ENCODE measurements around the gene PLA2G10. TPM values are rescaled to one million over a fixed set of nuclear protein-coding genes. Genes with fewer than 3 reads are reported as not detected.
A peak's percentile ranks its signal among the peaks of the same experiment; 100 is the strongest.
"Not testable (repeated sequence)": the region's sequence is repeated elsewhere in the genome, so short reads cannot be mapped to it uniquely, and the experiment has no call there.

The PLA2G10 gene
- total and polyA plus RNA-seq, 4 experiments from 2014 or later, result not detected

DNA sequence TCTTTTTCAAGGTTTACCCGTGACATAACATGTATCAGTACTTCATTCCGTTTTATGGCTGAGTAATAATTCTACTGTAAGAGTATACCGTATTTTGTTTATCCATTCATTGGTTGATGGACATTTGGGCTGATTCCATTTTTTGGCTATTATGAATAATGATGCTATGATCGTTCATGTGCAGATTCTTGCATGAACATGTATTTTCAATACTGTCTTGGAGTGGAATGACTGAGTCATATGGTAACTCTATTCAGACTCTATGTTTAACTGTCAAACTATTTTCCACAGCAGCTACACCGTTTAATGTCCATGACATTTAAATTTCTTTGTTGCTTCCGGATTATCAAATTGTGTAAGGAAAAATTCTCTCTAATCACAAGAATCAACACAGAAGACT lies 43.5 kb downstream of the PLA2G10 start:
- H3K4me3 ChIP-seq (ENCODE audit: low read length in 2 of 2), result no peak overlapping the region
- H3K27me3 ChIP-seq (ENCODE audit: insufficient read depth, low read length), result no peaks in the 10 kb centered on the region
- no peak overlapping the region for H3K4me3 Mint-ChIP-seq
- H3K9me3 ChIP-seq (ENCODE audit: control insufficient read depth in 1 of 2, low read length in 2 of 2), result no peaks in the 10 kb centered on the region
- POLR2A ChIA-PET (ENCODE audit: partially characterized antibody), result interaction anchor here (0.6 to 0.9 kb wide), 2 partner anchors 18 to 28 kb away, joined by 3 read pairs; partner anchors contain the start of gene BFAR
- H3K36me3 Mint-ChIP-seq, result peaks cover 24 to 59% of the 10 kb centered on the region in 2 donors
- DNase-seq, result no peak
- H3K4me1 ChIP-seq (ENCODE audit: insufficient read depth, low read length), result no peaks in the 10 kb centered on the region
- peak overlapping the region in 3 of 7 donors; percentile 25 to 76 (median 63) for H3K27ac Mint-ChIP-seq
- no peak overlapping the region for H3K27ac ChIP-seq (ENCODE audit: low read depth, low read length)
- H3K4me1 Mint-ChIP-seq, result peaks cover 0 to 2% (median 0%) of the 10 kb centered on the region in 4 donors
- intact Hi-C loops (cut with micrococcal nuclease), result no loop called here
- peaks cover 55% of the 10 kb centered on the region for H3K36me3 ChIP-seq (ENCODE audit: insufficient read depth, low read length)
- no peaks in the 10 kb centered on the region for H3K27me3 Mint-ChIP-seq
- no peaks in the 10 kb centered on the region for H3K9me3 Mint-ChIP-seq
- CTCF ChIA-PET (ENCODE audit: partially characterized antibody), result interaction anchor here (1.2 kb wide), 1 partner anchor 9 kb away, joined by 3 read pairs; no protein-coding TSS in a partner anchor

DNA sequence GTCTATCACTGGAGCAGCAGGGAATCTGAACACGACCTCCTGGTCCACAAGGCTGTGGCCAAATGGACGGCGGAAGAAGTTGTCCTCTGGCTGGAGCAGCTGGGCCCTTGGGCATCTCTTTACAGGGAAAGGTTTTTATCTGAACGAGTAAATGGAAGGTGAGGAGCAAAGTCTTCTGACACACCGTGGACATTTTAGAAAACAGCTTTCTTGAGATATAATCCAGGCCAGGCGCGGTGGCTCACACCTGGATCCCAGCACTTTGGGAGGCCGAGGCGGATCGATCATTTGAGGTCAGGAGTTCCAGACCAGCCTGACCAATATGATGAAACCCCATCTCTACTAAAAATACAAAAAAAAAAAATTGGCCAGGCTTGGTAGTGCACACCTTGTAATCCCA lies 44.3 kb downstream of the PLA2G10 start:
- H3K27me3 Mint-ChIP-seq, result no peaks in the 10 kb centered on the region
- Histone ChIP-seq H3K4me3 (ENCODE audit: low read length in 2 of 2) (no peak overlapping the region), H3K27ac (ENCODE audit: low read depth, low read length) (no peak overlapping the region), H3K9me3 (ENCODE audit: control insufficient read depth in 1 of 2, low read length in 2 of 2) (no peaks in the 10 kb centered on the region), H3K36me3 (ENCODE audit: insufficient read depth, low read length) (peaks cover 55% of the 10 kb centered on the region), H3K27me3 (ENCODE audit: insufficient read depth, low read length) (no peaks in the 10 kb centered on the region), H3K4me1 (ENCODE audit: insufficient read depth, low read length) (no peaks in the 10 kb centered on the region)
- DNase-seq, result no peak
- H3K36me3 Mint-ChIP-seq, result peaks cover 25 to 61% of the 10 kb centered on the region in 2 donors
- POLR2A ChIA-PET (ENCODE audit: partially characterized antibody), result no interaction called here
- peak overlapping the region in 2 of 7 donors; percentile 12 to 49 for H3K27ac Mint-ChIP-seq
- no peak overlapping the region for H3K4me3 Mint-ChIP-seq
- peaks cover 0 to 2% (median 0%) of the 10 kb centered on the region in 4 donors for H3K4me1 Mint-ChIP-seq
- CTCF ChIA-PET (ENCODE audit: partially characterized antibody), result interaction anchor here (1.2 kb wide), 1 partner anchor 10 kb away, joined by 3 read pairs; no protein-coding TSS in a partner anchor
- no peaks in the 10 kb centered on the region for H3K9me3 Mint-ChIP-seq
- intact Hi-C loops (cut with micrococcal nuclease), result no loop called here

DNA sequence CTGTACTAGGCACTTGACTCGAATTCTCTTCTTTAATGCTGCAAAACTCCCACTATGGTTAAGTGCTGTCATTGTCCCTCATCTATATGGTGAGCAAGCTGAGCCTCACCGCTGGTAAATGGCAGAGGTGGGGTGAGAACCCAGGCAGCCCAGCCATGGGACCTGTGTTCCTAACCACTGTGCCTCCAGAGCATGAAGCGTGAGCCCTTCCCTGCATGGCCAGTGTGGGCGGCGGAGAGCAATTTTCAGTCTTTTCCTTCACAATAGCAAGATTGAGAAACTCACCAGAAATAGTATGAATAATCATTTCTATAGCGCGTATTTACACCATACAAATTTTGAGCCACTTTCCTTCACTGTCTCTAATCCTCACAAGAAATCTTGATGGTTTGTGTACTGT lies 52.2 kb downstream of the PLA2G10 start:
- H3K4me3 Mint-ChIP-seq, result no peak overlapping the region
- peaks cover 16 to 31% (median 24%) of the 10 kb centered on the region in 4 donors for H3K4me1 Mint-ChIP-seq
- H3K9me3 Mint-ChIP-seq, result no peaks in the 10 kb centered on the region
- POLR2A ChIA-PET (ENCODE audit: partially characterized antibody), result interaction anchor here (1.0 kb wide), 1 partner anchor 12 kb away, joined by 5 read pairs; the partner anchor contains the start of gene PARN
- Histone ChIP-seq H3K9me3 (ENCODE audit: control insufficient read depth in 1 of 2, low read length in 2 of 2) (no peaks in the 10 kb centered on the region), H3K4me3 (ENCODE audit: low read length in 2 of 2) (no peak overlapping the region), H3K4me1 (ENCODE audit: insufficient read depth, low read length) (peaks cover 11% of the 10 kb centered on the region), H3K27ac (ENCODE audit: low read depth, low read length) (no peak overlapping the region), H3K36me3 (ENCODE audit: insufficient read depth, low read length) (peaks cover 14% of the 10 kb centered on the region), H3K27me3 (ENCODE audit: insufficient read depth, low read length) (no peaks in the 10 kb centered on the region)
- DNase-seq, result no peak
- H3K27me3 Mint-ChIP-seq, result no peaks in the 10 kb centered on the region
- intact Hi-C loops (cut with micrococcal nuclease), result no loop called here
- CTCF ChIA-PET (ENCODE audit: partially characterized antibody), result no interaction called here
- H3K36me3 Mint-ChIP-seq, result peaks cover 15 to 54% of the 10 kb centered on the region in 2 donors
- H3K27ac Mint-ChIP-seq, result peak overlapping the region in 6 of 7 donors; percentile 6 to 86 (median 48)

DNA sequence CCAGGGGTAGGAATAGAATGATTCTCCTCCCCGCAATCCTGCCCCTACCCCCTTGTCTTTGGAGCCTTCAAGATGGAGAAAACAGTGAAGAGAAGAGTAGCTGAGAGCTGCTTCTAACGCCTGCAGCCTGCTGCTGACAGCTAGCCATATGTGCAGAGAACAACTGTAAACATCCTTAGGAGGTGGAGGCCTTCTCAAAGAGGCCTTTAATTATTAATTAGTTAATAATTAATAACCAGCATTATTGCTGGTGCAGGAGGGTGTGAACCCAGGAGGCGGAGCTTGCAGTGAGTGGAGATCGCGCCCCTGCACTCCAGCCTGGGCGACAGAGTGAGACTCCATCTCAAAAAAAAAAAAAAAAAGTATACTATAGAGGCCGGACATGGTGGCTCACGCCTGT lies 52.9 kb downstream of the PLA2G10 start:
- H3K27me3 Mint-ChIP-seq, result no peaks in the 10 kb centered on the region
- peaks cover 15 to 54% of the 10 kb centered on the region in 2 donors for H3K36me3 Mint-ChIP-seq
- peaks cover 20 to 38% (median 30%) of the 10 kb centered on the region in 4 donors for H3K4me1 Mint-ChIP-seq
- no peaks in the 10 kb centered on the region for H3K27me3 ChIP-seq (ENCODE audit: insufficient read depth, low read length)
- no peaks in the 10 kb centered on the region for H3K9me3 ChIP-seq (ENCODE audit: control insufficient read depth in 1 of 2, low read length in 2 of 2)
- H3K27ac ChIP-seq (ENCODE audit: low read depth, low read length), result no peak overlapping the region
- ChIA-PET POLR2A (ENCODE audit: partially characterized antibody) (interaction anchor here (1.0 kb wide), 1 partner anchor 11 kb away, joined by 5 read pairs; the partner anchor contains the start of gene PARN), CTCF (ENCODE audit: partially characterized antibody) (no interaction called here)
- no peak overlapping the region for H3K4me3 ChIP-seq (ENCODE audit: low read length in 2 of 2)
- H3K27ac Mint-ChIP-seq, result peak overlapping the region in 2 of 7 donors; percentile 7 to 23
- peaks cover 11% of the 10 kb centered on the region for H3K4me1 ChIP-seq (ENCODE audit: insufficient read depth, low read length)
- H3K4me3 Mint-ChIP-seq, result no peak overlapping the region
- H3K9me3 Mint-ChIP-seq, result no peaks in the 10 kb centered on the region
- intact Hi-C loops (cut with micrococcal nuclease), result no loop called here
- no peak for DNase-seq
- peaks cover 14% of the 10 kb centered on the region for H3K36me3 ChIP-seq (ENCODE audit: insufficient read depth, low read length)

DNA sequence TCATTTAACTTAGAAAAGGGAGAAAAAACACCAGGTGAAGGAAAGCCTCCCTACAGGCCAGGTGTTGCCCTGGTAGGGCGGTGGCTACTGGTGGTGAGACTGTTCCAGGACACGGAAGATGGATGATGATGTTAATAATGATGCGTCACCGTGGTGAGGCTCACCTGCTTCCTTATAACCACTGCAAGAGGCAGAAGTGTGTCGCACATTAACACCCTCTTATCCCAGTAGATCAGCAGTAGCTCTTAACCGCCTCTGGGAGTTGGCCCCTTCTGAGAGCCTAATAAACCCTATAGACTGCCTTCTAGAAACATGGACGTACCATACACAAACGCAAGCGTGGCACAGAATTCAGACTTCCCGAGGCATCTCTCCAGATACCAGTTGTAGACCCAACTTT lies 53.6 kb downstream of the PLA2G10 start:
- H3K9me3 ChIP-seq (ENCODE audit: control insufficient read depth in 1 of 2, low read length in 2 of 2), result no peaks in the 10 kb centered on the region
- H3K36me3 Mint-ChIP-seq, result peaks cover 14 to 56% of the 10 kb centered on the region in 2 donors
- H3K27ac Mint-ChIP-seq, result peak overlapping the region in 3 of 7 donors; percentile 7 to 32 (median 31)
- H3K4me3 ChIP-seq (ENCODE audit: low read length in 2 of 2), result no peak overlapping the region
- no peaks in the 10 kb centered on the region for H3K9me3 Mint-ChIP-seq
- intact Hi-C loops (cut with micrococcal nuclease), result no loop called here
- POLR2A ChIA-PET (ENCODE audit: partially characterized antibody), result no interaction called here
- no peaks in the 10 kb centered on the region for H3K27me3 Mint-ChIP-seq
- no peaks in the 10 kb centered on the region for H3K27me3 ChIP-seq (ENCODE audit: insufficient read depth, low read length)
- CTCF ChIA-PET (ENCODE audit: partially characterized antibody), result no interaction called here
- H3K36me3 ChIP-seq (ENCODE audit: insufficient read depth, low read length), result peaks cover 8% of the 10 kb centered on the region
- H3K4me3 Mint-ChIP-seq, result no peak overlapping the region
- no peak for DNase-seq
- no peak overlapping the region for H3K27ac ChIP-seq (ENCODE audit: low read depth, low read length)
- H3K4me1 ChIP-seq (ENCODE audit: insufficient read depth, low read length), result peaks cover 17% of the 10 kb centered on the region
- H3K4me1 Mint-ChIP-seq, result peaks cover 25 to 44% (median 34%) of the 10 kb centered on the region in 4 donors

DNA sequence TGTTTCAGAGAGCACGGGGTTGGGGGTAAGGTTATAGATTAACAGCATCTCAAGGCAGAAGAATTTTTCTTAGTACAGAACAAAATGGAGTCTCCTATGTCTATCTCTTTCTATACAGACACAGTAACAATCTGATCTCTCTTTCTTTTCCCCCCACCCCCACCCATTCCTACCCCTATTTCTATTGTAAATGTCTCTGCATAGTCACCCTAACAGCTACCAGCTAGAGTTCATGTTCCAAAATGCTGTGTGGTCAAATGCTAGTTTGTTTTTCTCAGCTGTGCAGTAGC lies 57.2 kb downstream of the PLA2G10 start:
- H3K9me3 Mint-ChIP-seq; H3K4me3 ChIP-seq (ENCODE audit: low read length in 2 of 2); POLR2A ChIA-PET (ENCODE audit: partially characterized antibody); H3K4me3 Mint-ChIP-seq; H3K27me3 ChIP-seq (ENCODE audit: insufficient read depth, low read length); DNase-seq; H3K27me3 Mint-ChIP-seq; H3K9me3 ChIP-seq (ENCODE audit: control insufficient read depth in 1 of 2, low read length in 2 of 2); H3K27ac ChIP-seq (ENCODE audit: low read depth, low read length); CTCF ChIA-PET (ENCODE audit: partially characterized antibody); H3K36me3 ChIP-seq (ENCODE audit: insufficient read depth, low read length): not testable (repeated sequence)
- Mint-ChIP-seq H3K27ac (peak overlapping the region in 3 of 7 donors; percentile 64 to 78 (median 73)), H3K4me1 (peaks cover 40 to 72% (median 57%) of the 10 kb centered on the region in 4 donors), H3K36me3 (peaks cover 11 to 58% of the 10 kb centered on the region in 2 donors)
- intact Hi-C loops (cut with micrococcal nuclease), result loop anchor here (10.0 kb wide), 2 partner anchors 458 to 712 kb away; partner anchors contain the start of genes ERCC4 and RRN3
- peaks cover 40% of the 10 kb centered on the region for H3K4me1 ChIP-seq (ENCODE audit: insufficient read depth, low read length)

DNA sequence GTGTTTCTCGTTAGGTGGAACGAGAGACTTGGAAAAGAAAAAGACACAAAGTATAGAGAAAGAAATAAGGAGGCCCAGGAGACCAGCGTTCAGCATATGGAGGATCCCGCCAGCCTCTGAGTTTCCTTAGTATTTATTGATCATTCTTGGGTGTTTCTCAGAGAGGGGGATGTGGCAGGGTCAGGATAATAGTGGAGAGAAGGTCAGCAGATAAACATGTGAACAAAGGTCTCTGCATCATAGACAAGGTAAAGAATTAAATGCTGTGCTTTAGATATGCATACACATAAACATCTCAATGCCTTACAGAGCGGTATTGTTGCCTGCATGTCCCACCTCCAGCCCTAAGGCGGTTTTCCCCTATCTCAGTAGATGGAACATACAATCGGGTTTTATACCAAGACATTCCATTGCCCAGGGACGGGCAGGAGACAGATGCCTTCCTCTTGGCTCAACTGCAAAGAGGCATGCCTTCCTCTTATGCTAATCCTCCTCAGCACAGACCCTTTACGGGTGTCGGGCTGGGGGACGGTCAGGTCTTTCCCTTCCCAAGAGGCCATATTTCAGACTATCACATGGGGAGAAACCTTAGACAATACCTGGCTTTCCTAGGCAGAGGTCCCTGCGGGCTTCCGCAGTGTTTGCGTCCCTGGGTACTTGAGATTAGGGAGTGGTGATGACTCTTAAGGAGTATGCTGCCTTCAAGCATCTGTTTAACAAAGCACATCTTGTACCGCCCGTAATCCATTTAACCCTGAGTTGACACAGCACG lies 57.7 kb downstream of the PLA2G10 start:
- H3K4me3 ChIP-seq (ENCODE audit: low read length in 2 of 2); POLR2A ChIA-PET (ENCODE audit: partially characterized antibody); H3K36me3 ChIP-seq (ENCODE audit: insufficient read depth, low read length); H3K9me3 ChIP-seq (ENCODE audit: control insufficient read depth in 1 of 2, low read length in 2 of 2); H3K27me3 Mint-ChIP-seq; H3K27me3 ChIP-seq (ENCODE audit: insufficient read depth, low read length); H3K9me3 Mint-ChIP-seq; H3K27ac ChIP-seq (ENCODE audit: low read depth, low read length); DNase-seq; CTCF ChIA-PET (ENCODE audit: partially characterized antibody): not testable (repeated sequence)
- Mint-ChIP-seq H3K27ac (peak overlapping the region; percentile 6 to 87 (median 44)), H3K36me3 (peaks cover 11 to 57% of the 10 kb centered on the region in 2 donors), H3K4me1 (peaks cover 39 to 72% (median 56%) of the 10 kb centered on the region in 4 donors), H3K4me3 (peak overlapping the region in 2 of 8 donors; percentile 22 to 100)
- intact Hi-C loops (cut with micrococcal nuclease), result loop anchor here (10.0 kb wide), 2 partner anchors 458 to 712 kb away; partner anchors contain the start of genes ERCC4 and RRN3
- H3K4me1 ChIP-seq (ENCODE audit: insufficient read depth, low read length), result peaks cover 45% of the 10 kb centered on the region

Data from CD4-positive, alpha-beta memory T cell (primary cell).